Lower leg skin (tissue), 3 donors: Measurements from ENCODE around the gene SPAG4.

Source experiments
- CTCF ChIP-seq, 3 donors: fragments of 450-650 bp; IDR thresholded peaks; one replicate each; pipeline ENCODE4 v1.5.1; 2016; ENCODE audit warnings: antibody characterized with exemption in 3 of 3, mild to moderate bottlenecking in 3 of 3, moderate library complexity in 2 of 3
- POLR2A ChIP-seq, 2 donors: fragments of 450-650 bp; IDR thresholded peaks; one replicate each; pipeline ENCODE4 v1.6.1; 2016 to 2017; ENCODE audit warnings: antibody characterized with exemption in 2 of 2, mild to moderate bottlenecking in 1 of 2, moderate library complexity in 1 of 2

- TF ChIP-seq CTCF (IDR thresholded peaks at IDR 0.05): no peak
- no peak for TF ChIP-seq POLR2A (IDR thresholded peaks at IDR 0.05)
Measured at GRCh38 chr20:35669681-35670080, 54.1 kb downstream of the SPAG4 start.
